IPS-11a (cell line): ENCODE data around the gene TNIP1.

ENCODE experiments used
- H3K4me3 ChIP-seq: one replicate; pipeline ENCODE4 v1.5.1; 2013; ENCODE audit warnings: low read depth, low read length, control low read depth

The TNIP1 gene

DNA sequence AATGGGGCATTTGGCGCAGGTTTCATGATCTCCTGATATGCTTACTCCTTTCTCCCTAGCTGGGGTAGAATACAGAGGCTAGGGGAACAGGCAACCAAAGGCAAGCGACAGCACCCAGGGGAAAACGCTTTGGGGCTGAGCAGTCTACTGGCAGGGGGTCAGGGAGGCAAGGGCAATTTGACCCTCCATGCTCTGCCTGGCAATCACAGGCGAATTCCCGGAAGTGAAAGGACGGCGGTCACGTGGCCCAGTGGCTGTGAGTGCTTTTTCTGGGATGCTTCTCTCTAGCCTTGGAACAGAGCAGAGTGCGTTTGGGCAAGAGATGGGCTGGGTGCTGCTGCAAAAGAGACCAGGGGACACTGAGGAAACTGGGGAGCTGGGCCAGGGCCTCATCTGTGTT is 54.7 kb downstream of the TNIP1 start:
- no peak overlapping the region for H3K4me3 ChIP-seq

DNA sequence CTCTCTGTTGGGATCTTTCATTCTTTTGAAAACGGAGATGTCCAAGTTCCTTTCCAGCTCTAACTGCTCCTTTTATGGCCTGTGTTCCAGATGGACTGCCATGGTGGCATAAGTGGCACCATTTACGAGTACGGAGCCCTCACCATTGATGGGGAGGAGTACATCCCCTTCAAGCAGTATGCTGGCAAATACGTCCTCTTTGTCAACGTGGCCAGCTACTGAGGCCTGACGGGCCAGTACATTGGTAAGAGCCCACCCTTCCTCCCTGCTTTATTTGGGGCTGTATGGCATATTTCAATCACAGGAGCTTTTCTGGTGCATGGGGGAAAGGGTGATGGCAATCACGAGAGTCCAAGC is 55.6 kb downstream of the TNIP1 start:
- H3K4me3 ChIP-seq = no peak overlapping the region

DNA sequence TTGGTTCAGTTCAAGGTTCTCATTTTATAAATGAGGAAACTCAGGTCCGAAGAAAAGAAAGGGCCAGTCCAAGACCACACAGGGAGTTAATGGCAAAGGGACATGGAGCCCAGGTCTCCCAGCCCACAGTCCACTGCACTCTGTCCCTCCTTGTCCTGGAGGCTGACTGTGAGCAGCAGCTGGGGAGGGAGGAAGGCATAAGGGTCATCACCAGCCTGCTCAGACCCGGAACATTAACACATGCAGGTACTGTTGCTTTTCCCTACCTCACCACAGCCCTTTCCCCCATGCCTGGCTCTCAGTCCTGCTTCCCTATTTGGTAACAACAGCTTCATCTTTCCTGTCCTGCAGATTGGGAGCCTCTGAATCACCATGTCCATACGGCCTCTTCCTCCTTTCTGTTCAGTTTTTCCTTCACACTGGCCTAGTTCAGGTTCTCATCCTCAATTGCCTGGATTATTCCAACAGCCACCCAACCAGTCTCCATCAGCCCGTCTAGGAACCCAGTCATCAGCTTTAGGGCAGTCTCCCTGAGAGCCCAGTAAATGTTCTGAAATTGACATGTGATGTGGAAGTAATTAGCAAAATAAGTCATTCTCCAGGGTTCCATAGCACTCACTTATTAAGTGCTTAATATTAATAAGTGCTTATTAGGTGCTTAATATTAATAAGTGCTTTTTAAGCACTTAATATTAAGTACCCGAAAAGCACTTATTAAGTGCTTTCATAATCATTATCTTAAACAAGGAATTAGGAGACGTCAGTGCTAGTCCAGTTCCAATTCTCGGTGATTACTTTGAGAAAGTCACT is 56.2 kb downstream of the TNIP1 start:
- no peak overlapping the region for H3K4me3 ChIP-seq

DNA sequence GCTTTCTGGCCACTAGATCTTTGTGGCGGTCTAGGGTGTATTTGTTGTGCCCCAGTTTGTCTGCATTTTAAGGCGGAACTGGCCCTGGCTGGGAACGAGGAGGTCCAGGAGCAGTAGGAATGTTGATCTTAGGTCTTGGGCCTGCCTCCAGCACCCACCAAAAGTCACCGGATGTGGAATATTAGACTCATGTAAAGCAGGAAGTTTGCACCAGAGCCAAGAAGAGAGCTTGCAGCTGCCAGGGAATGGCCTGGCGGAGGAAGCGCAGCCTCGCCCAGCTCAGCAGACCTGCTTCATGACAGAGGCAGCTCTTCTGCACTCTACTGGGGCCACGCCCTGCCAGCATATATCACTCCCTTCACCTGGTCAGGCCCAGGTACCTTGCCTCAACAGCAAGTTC is 57.2 kb downstream of the TNIP1 start:
- no peak overlapping the region for H3K4me3 ChIP-seq

DNA sequence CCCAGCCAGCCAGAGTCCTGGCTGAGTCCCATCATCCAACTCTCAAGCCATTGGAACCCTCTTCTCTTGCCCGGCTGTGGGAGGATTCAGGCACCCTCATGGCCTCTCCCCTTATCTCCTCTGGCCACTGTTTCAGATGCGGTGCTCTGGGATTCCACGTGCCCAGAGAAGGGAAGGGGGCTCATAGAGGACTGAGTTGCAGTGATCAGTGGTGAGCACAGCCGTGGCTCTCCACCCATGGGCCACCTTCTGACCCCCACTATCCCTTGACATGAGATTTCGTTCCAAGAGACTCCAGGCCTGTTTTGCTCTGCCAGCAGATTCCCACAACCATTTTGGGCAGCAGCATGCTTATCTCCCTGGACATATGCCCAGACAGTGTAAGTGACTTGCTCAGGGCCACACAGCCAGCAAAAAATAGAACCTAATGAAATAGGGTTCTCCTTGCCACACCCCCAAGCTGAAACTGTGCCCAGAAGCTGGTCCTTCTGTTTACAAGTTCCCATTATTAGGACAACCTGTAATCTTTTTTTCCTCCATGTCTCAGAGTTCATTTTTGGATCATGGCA is 57.7 kb downstream of the TNIP1 start:
- H3K4me3 ChIP-seq = no peak overlapping the region

DNA sequence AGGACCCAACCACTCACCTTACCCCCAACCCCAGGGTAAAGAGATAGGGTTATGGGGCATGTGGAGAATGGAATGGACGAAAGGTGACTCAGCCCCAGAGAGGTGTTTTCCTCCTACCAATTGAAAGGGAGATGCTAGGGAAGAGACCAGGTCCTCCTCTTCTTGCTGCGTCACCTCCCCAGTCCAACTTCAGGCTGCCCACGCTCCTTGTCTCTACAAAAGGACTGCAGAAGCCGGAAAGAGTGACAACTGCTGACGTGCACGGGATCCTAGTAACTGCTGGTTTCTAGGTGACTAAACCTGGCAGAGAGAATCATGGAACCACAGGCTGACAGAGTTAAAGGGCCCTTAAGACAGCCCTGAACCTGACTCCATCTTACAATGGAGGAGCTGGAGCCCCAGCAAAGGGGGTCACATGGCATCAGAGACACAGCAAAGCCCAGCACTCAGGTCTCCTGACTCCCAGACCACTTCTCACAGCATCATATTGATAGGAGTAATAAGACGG is 58.3 kb downstream of the TNIP1 start:
- H3K4me3 ChIP-seq = no peak overlapping the region

DNA sequence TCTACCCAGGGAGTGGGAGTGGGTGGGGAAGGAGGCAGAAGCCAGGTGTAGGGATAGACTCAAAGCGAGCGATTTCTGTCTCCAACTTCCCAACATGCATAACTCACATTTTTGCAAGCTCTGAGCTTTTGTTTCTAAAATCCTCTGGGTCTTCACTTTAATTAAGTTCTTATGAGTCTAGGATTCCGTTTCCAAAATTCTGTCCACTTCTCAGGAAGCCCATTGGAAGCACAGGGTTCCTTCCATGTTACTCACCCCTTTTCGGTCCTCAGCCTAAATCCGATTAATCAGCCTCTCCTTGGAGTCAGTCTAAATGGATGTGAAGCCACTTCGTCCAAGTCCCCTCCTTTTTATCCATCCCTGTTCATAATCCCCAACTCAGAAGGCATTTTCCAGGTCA is 59.1 kb downstream of the TNIP1 start:
- H3K4me3 ChIP-seq = no peak overlapping the region

DNA sequence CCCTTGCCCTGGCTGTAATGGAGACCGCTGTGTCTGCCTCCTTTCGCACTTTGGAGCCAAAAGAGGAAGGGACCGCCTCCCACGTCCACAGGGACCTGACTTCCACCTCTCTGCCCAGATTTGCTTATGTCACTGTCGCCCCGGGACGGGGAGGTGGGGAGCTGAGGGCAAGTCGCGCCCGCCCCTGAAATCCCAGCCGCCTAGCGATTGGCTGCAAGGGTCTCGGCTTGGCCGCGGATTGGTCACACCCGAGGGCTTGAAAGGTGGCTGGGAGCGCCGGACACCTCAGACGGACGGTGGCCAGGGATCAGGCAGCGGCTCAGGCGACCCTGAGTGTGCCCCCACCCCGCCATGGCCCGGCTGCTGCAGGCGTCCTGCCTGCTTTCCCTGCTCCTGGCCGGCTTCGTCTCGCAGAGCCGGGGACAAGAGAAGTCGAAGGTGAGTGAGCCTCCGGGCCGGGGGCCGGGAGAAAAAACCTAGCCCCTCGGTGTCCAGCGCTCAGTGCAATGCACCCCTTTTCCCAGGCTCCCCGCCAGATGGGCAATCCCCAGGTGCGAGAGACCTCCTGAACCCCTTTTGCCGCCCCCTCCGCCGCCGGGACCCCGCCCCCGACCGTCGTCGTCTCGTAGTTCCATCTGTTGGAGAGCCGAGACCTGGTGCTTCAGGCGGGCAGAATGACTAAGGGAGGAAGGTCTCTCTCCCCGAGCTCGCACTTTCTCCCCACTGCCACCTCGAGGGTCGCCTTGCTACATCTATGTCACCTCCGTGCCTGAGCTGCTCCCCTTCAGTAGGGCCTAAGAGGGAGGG is 60.3 kb downstream of the TNIP1 start, which contains the start of gene GPX3:
Gene GPX3, plus strand, starts transcription at position 288 of the 807 bp plus-strand sequence. Its CDS starts 64 bp downstream, at position 352.
- peak within 1 kb of the TSS; percentile 59 for H3K4me3 ChIP-seq

DNA sequence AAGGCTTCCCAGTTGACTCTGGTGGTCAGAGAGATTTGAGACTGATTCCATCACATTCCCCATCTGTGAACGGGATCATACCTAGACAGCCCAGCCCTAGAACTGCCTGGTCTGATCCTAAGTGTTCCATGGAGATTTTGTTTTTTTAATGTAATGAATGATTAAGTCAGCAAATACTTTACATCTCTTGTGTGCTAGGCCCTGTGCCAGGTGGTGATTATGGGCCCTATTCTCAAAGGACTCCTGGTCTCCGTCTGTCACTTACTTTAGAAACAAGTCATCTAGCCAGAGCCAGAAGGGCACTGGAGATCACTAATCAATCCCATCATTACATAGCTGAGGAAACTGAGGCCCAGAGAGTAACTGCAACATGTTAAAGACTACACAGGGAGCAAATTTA is 61.5 kb downstream of the TNIP1 start:
- H3K4me3 ChIP-seq = no peak overlapping the region

DNA sequence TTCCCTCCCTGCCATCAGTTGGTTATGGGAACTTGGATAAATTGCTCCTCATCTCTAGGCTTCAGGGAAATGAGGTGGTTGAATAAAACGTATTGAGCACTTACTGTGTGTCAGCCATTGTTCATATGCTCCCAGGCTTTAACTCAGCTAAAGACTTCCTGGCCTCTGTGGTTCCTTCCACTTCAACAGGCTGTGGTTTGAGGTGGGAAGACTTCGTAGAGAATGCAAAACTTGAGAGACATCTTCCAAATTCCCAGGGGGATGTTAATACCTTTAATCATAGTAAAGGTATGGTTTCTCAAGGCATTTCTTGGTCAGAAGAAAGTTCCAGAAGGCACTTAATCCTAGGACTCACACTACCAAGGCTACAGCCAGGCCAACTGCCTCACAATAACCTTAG is 62.0 kb downstream of the TNIP1 start:
- H3K4me3 ChIP-seq = no peak overlapping the region

DNA sequence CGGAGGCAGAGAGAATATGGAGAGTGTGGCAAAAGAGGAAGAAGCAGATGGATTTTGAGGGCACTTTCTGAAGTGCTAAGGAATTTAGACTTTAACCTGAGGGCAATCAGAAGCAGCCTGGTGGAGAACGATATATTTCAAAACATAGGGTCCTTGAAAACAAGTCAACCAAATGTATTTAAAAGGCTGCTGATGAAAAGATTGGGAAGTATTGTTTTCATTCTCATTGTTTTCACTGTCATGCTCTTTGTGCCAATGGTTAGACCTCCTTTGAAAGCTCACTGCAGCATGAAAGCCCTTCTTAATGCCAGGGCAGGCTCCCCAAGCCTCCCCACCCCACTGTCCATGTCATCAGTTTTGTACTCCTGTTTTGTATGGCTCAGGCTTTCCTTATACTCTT is 62.9 kb downstream of the TNIP1 start:
- H3K4me3 ChIP-seq = no peak overlapping the region

DNA sequence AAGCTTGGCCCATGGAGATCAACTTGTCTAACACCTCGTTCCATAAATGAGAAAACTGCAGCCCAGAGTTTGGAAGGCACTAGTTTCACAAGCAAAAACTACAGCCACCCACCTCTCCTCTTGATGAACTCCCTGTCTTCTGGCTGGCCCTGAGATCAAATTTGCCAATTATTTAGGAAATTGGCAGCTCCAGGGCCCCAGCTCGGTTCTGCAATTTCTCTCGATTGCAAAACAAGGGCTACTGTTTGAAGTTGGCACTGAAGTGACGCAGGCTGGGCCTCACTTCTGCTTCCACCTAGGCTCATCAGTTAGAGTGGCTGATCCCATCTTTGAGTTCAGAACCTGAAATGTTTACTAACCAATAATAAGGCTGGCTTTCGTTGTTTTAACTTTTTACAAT is 64.1 kb downstream of the TNIP1 start:
- no peak overlapping the region for H3K4me3 ChIP-seq

DNA sequence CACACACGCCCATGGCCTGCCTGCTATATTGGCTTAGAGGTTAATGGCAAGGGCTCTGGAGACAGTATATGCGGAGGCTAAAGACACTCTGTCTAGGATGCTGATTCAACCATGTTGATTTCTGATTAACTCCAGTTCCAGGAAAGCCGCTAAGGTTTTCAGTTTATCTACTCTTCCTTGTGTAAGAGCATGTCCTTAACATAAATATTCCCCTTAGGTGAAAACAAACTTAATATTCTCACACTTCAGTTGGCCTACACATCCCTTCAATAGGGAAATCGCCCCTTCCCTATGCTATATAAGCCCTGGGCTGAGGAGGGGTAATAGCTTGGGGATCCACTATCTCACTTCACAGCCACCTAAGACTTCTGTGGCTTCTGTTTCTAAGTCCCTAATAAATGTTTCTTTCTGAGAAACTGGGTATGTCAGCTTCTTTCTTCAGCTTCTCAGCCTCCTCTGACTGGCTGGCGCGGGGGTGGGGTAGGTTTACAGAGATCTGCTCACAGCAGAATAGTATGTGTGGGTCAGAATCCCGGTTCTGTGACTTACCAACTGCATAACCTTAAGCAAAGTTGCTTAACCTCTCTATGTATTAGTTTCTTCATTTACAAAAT is 64.8 kb downstream of the TNIP1 start:
- no peak overlapping the region for H3K4me3 ChIP-seq

DNA sequence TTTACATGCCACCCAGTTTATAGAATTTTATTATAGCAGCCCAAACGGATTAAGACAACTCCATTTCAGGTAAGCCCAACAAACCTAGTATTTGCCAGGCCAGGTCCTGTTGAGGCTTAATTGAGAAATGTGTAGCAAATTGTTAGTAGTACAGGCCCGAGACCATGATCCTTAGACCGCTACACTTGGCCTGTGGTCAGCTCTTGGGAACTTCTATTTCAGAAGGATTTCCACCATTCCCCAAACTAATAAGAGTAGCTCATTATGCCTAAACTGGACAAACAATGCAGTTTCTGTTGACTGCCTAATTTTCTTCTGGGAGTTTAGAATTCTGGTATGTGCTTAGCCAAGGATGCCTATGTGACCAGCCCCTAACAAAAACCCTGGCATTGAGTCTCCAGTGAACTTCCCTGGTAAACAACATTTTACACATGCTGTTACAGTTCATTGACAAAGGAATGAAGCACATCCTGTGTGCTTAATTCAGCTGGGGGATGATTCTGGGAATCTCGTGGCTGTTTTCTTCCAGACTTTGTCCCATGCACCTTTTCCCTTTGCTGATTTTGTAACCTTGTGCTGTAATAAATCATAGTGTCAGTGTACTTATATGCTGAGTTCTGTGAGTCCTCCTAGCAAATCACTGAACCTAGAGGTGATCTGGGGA is 66.0 kb downstream of the TNIP1 start:
- H3K4me3 ChIP-seq = no peak overlapping the region

DNA sequence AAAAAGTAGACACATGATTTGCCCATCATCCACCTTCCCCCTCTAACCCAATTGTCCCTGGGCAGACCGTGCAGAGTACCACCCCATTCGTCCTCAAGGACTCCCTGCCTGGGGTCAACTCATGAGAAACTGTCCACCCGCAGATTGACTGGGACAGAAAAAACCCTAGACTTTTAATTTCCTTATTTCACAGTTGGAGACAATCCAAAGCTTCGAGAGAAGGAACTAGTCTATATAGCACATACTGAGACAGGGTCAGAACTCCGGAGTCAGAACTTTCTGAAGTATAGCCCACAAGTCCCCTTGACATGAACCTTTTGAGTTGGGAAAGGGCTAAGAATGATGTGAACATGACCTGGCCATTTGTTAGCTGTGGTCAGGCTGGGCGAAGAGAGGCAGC is 68.0 kb downstream of the TNIP1 start:
- no peak overlapping the region for H3K4me3 ChIP-seq

DNA sequence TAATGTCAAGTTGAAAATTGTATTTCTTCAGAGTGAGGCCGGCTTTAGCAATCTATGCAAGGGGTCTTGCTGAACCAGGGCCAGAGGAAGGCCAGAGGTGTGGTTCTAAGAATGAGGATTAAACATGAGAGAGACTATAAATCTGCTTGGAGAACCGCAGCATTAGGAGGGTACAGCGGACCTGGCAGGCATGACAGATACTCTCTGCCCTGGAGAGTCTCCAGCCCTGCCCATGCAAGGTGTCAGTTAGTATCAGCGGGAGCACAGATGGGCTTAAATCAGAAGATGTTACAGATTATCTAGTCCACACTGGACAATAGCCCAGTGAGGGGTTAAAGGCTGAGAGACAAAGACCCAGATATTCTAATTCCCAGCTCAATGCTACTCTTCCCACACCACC is 71.9 kb downstream of the TNIP1 start:
- no peak overlapping the region for H3K4me3 ChIP-seq

DNA sequence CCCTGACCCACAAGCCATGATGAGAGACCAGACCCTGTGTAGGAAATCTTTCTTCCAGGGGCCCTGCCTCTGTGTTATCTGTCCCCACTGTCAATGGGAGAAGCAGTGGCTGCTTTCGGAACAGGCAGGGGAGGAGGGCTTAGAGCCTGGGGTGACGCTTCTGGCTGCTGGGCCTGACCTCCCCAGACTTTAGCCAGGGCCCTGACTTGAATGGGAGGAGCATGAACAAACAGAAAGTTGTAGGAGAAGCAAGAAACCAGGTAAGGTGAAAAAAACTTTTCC is 72.7 kb downstream of the TNIP1 start:
- no peak overlapping the region for H3K4me3 ChIP-seq

DNA sequence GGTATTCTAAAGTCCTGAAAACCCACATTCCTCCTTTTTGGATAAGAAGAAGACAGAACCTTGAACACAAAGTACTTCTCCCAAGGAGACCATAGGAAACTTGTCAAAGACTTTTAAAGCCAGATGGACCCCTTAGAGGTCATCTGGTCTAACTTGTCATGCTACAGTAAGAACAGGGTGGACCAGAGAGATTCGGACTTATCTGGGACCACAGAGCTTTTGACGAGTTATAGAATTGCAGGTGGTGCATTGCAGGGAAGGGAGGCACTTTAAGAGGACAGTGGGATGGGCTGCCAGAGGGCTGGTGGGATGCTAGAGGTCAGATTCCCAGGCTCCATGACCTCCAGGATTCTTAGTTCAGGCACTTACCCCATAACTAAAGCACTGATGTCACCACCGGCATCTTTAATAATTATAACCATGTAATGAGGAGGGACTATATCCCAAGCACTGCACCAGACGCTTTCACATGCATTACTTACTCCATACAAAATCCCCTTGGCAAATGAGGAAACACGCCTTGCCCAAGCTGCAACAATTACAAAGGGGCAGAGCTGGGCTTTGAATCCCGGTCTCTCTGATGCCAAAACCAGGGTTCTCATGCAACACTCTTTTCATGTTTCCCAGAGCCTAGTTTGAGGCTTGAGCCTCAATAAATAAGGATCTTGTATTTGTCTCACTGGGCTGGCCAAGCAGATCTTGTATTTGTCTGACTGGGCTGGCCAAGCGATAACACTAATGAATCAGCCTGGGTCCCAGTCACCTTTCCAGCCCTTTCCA is 73.2 kb downstream of the TNIP1 start:
- no peak overlapping the region for H3K4me3 ChIP-seq

DNA sequence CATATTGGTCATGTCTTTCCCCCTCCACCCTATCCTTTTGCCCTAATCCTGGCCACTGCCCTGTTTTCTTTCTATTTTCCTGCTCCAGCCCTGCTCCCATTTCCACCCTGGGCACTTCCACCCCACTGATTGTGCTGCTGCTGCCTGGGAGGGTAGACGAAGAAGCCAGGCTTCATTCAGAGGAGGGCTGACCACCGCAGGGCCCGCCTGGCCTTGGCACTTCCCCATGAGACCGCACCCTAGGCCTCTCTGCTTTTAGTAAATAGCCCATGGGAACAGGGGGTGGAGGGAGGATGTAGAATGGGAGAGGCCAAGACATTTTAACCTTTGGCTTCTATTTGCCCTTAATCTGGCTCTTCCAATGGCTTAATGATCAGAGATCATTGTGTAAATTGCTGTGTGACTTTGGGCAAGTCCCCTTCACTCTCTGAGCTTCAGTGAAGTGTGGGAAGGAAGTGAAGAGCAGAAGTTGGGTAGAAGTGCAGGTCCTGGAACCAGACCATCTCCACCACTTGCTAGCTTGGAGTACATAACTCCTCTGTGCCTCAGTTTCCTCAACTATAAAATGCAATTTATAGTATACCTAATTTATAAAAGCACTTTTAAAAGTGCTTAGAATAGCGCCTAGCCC is 74.0 kb downstream of the TNIP1 start:
- no peak overlapping the region for H3K4me3 ChIP-seq
